GM21447 (cell line): Measurements from ENCODE around the gene IGFLR1.
A peak's percentile ranks its signal among the peaks of the same experiment; 100 is the strongest.
"Not testable (repeated sequence)": the region's sequence is repeated elsewhere in the genome, so short reads cannot be mapped to it uniquely, and the experiment has no call there.

Experiments used
- ATAC-seq: cut with Tn5 transposase; IDR thresholded peaks from one replicate; pipeline ENCODE4 v1.9.1; 2021; ENCODE audit not compliant: unreplicated experiment

The IGFLR1 gene

DNA sequence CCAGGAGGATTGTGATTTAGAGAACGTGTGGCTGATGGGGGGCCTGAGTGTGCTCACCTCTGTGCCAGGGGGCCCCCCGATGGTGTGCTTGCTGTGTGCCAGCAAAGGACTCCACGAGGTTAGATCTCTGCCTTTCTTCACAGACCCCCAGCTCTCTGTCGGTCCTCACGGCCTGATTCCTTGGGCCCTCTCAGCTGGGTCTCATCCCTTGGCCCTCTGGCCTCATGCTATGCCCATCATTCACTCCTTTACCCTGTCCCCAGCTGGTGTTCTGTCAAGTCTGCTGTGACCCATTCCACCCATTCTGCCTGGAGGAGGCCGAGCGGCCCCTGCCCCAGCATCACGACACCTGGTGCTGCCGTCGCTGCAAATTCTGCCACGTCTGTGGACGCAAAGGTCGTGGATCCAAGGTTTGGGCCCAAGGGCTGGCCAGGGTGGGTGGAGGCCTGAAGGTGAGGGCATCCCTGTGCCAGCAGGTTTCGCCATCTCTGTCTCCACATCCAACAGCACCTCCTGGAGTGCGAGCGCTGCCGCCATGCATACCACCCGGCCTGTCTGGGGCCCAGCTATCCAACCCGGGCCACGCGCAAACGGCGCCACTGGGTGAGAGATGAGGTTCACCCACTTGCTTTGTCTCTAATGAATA lies 16.9 kb downstream of the IGFLR1 start:
- ATAC-seq: no peak

DNA sequence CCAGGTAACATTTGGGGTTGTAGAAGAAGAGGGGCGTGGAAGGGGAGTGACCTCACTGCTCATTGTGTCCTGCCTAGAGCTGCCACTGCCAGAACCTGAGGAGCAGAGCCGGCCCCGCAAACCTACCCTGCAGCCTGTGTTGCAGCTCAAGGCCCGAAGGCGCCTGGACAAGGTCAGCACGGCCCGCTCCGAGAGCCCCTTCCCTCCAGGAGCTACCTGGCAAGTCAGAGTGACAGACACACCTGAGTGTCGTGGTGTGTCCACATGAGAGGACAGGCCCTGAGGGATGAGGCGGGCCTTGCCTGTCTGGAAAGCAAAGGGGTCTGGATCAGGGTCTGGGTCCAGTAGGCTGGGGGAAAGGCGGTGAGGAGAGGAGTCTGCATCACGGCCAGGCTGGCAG lies 17.7 kb downstream of the IGFLR1 start:
- ATAC-seq: no peak

DNA sequence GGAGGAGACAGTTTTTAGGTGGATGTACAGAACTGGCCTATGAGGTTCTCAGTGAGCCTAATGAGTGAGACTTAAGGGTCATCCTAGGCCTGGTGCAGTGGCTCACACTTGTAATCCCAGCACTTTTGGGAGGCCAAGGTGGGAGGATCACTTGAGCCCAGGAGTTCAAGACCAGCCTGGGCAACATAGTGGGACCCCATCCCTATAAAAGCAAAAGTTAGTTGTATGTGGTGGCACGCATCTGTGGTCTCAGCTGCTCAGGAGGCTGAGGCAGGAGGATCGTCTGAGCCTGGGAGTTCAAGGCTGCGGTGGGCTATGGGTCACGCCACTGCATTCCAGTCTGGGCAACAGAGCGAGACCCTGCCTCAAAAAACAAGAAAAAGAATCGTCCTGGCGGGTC lies 18.1 kb downstream of the IGFLR1 start:
- not testable (repeated sequence) for ATAC-seq

DNA sequence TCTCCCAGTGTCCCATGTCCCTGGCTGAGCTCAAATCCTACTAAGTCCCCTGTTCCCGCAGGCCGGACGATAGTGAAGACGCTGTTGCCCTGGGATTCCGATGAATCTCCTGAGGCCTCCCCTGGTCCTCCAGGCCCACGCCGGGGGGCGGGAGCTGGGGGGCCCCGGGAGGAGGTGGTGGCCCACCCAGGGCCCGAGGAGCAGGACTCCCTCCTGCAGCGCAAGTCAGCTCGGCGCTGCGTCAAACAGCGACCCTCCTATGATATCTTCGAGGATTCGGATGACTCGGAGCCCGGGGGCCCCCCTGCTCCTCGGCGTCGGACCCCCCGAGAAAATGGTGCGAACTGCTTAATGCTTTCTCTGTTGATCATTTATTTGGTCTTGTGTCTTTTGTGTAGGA lies 18.6 kb downstream of the IGFLR1 start:
- no peak for ATAC-seq

DNA sequence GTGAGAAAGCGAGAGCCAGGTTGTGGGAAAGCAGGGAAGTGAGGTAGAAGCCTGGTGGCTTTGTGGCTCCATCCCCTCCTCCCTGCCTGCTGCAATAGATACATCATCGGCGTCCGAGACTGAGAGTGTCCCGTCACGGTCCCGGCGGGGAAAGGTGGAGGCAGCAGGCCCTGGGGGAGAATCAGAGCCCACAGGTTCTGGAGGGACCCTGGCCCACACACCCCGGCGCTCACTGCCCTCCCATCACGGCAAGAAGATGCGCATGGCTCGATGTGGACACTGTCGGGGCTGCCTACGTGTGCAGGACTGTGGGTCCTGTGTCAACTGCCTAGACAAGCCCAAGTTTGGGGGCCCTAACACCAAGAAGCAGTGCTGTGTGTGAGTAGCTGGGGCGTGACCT lies 19.4 kb downstream of the IGFLR1 start:
- ATAC-seq: no peak

DNA sequence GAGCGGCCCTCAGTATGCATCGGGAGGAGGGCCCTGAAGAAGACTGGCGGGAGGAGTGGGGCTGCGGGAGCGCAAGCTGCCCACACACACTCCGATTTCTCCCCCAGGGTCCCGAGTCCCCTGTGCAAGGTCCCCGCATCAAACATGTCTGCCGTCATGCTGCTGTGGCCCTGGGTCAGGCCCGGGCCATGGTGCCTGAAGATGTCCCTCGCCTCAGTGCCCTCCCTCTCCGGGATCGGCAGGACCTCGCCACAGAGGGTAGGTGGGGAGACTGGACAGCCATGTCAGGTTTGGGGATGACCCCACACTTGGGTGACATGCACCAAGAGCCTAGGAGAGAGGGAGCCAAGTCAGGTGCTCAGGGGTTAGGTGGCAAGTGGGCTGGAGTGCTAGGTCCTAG lies 19.8 kb downstream of the IGFLR1 start:
- no peak for ATAC-seq

DNA sequence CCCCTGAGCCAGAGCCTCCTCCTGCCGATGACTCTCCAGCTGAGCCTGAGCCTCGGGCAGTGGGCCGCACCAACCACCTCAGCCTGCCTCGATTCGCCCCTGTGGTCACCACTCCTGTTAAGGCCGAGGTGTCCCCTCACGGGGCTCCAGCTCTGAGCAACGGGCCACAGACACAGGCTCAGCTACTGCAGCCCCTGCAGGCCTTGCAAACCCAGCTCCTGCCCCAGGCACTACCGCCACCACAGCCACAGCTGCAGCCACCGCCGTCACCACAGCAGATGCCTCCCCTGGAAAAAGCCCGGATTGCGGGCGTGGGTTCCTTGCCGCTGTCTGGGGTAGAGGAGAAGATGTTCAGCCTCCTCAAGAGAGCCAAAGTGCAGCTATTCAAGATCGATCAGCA lies 20.9 kb downstream of the IGFLR1 start:
- ATAC-seq: no peak

DNA sequence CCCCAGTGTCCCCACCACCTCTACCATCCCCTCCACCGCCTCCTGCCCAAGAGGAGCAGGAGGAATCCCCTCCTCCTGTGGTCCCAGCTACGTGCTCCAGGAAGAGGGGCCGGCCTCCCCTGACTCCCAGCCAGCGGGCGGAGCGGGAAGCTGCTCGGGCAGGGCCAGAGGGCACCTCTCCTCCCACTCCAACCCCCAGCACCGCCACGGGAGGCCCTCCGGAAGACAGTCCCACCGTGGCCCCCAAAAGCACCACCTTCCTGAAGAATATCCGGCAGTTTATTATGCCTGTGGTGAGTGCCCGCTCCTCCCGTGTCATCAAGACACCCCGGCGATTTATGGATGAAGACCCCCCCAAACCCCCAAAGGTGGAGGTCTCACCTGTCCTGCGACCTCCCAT lies 21.6 kb downstream of the IGFLR1 start:
- ATAC-seq: no peak

DNA sequence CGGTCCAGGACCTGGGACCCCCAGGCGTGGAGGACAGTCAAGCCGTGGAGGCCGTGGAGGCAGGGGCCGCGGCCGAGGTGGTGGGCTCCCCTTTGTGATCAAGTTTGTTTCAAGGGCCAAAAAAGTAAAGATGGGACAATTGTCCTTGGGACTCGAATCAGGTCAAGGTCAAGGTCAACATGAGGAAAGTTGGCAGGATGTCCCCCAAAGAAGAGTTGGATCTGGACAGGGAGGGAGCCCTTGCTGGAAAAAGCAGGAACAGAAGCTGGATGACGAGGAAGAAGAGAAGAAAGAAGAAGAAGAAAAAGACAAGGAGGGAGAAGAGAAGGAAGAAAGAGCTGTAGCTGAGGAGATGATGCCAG lies 22.1 kb downstream of the IGFLR1 start:
- no peak for ATAC-seq

DNA sequence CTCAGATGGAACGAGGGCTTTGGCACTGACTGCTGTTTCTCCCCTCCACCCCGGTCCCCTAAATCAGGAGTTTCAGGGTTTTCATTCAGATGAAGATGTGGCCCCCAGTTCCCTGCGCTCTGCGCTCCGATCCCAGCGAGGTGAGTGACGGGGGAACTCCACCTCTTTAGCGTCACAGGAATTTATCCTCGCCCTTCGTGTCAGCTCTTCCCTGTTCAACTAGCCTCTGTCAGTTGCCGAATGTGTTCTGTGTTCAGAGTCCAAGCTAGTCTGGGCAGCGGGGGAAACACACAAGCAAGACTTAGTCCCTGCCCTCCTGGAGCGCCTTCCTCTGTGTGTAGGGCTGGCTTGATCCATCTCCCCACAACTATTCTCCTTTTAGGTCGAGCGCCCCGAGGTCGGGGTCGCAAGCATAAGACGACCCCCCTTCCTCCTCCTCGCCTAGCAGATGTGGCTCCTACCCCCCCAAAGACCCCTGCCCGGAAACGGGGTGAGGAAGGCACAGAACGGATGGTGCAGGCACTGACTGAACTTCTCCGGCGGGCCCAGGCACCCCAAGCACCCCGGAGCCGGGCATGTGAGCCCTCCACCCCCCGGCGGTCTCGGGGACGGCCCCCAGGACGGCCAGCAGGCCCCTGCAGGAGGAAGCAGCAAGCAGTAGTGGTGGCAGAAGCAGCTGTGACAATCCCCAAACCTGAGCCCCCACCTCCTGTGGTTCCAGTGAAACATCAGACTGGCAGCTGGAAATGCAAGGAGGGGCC lies 22.7 kb downstream of the IGFLR1 start:
- no peak for ATAC-seq

DNA sequence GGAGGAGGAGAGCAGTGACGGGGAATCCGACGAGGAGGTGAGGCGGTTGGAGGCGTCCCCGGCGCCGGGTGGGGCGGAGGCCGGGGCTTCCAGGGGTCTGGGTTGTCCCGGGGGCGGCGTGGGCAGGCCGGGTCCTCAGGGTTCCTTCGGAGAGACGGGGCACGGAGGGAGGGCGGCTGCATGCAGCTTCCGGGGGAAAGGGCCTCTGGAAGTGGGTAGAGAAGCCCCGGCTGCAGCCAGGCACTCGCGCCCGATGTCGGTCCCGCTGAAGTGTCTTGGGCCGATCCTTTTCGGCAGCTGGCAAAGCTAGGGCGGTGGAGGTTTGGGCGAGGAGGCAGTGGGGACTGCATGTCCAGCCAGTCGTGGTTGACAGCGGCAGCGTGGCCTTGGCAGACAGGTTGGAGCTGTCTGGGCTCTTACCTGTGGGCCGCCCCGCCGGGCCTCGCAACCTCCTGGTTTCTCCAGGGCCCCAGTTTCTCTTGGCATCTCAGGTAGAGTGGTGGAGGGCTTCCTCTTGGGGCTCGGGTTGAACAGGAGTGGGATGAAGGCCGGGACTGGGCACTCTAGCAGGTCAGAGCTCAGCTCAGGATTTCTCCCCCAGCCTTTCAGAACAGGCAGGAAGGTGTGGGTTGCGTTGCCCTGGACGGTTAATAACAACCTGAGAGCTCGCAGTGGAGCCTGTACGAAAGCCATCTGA lies 23.8 kb downstream of the IGFLR1 start:
- no peak for ATAC-seq

DNA sequence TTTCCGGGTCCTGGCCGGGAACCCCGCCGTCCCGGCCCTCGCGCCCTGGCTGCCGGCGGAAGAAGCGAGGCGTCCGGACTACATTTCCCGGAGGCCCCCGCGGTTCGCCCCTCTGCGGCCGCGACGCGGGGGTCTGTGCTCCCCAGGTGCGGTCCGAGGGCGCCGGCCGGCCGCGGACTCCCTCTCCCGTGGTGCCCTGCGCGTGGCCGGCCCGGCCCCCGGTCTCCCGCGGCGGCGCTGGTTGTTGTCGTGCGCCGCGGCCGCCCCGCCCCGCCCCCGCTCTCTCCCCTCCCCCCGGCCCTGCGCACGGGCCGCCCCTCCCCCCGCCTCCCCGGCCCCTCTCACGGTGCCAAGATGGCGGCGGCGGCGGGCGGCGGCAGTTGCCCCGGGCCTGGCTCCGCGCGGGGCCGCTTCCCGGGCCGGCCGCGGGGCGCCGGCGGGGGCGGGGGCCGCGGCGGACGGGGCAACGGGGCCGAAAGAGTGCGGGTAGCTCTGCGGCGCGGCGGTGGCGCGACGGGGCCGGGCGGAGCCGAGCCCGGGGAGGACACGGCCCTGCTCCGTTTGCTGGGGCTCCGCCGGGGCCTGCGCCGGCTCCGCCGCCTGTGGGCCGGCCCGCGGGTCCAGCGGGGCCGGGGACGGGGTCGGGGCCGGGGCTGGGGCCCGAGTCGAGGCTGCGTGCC lies 24.4 kb downstream of the IGFLR1 start, which contains the start of gene KMT2B:
Gene KMT2B, plus strand, starts transcription at position 339 of the 680 bp plus-strand sequence. Its CDS starts 16 bp downstream, at position 355.
- ATAC-seq: no peak

DNA sequence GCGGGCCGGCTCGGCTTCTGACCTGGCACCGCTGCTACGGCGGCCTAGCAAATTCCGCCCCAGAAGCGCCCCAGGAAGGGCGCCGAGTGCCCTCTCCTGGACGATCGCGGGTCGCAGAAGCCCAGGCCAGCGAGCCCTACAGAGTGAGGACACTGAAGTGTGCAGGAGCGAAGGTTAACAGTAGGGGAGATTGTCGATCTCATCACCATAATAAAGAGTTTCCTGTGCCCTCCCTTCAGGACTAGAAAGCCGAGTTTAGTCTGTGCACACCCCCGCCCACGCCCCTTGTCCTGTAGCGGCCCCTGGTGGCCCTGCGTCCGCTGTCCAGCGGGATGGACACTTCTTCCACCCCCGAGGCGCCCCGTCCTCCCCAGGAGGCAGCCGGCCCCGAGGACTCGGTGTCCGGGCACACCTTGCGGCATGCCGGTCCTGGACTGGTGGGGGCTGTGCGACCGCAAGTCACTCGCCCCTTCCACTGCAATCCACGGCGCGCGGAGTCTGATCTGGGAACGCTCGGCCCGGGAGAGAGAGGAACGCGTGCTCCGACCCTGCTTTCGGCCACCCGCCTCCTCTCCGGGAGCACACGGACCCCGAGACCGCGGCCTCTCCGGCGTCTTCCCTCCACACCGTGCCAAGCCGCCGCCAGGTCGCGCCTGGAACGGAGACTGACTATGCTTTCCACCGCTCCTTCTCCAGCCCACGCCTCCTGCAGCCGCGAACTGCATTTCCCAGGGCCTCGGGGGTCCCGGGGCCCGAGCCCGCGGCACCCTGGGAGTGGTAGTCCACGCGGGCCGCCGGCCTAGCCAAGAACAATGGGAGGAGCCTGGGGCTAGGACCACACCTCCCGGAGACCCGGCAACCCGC lies 25.2 kb downstream of the IGFLR1 start:
- ATAC-seq: peak; percentile 44

DNA sequence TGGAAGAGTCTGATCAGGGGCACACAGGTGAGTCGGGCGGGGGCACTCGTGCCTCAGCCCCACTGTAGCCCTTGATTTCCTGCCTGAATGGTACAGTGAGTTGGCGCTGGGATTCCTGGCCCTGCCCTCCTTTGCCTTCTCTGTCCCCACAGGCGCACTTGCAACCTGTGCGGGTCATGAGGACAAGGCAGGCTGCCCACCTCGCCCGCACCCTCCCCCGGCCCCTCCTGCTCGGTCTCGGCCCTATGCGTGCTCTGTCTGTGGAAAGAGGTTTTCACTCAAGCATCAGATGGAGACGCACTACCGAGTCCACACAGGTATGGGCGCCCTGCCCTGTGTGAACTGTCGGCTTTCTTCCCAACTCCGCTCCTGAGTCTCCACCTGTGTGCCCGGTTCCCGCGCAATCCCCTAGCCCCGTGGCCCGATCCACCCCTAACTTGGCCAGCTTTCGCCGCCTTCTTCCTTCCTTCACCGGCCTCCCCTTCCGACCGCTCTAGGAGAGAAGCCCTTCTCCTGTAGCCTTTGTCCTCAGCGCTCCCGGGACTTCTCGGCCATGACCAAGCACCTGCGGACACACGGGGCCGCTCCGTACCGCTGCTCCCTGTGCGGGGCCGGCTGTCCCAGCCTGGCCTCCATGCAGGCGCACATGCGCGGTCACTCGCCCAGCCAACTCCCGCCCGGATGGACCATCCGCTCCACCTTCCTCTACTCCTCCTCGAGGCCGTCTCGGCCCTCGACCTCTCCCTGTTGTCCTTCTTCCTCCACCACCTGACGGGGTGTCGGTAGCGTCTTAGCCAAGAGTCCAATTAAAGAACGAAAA lies 26.1 kb downstream of the IGFLR1 start:
- ATAC-seq: no peak

DNA sequence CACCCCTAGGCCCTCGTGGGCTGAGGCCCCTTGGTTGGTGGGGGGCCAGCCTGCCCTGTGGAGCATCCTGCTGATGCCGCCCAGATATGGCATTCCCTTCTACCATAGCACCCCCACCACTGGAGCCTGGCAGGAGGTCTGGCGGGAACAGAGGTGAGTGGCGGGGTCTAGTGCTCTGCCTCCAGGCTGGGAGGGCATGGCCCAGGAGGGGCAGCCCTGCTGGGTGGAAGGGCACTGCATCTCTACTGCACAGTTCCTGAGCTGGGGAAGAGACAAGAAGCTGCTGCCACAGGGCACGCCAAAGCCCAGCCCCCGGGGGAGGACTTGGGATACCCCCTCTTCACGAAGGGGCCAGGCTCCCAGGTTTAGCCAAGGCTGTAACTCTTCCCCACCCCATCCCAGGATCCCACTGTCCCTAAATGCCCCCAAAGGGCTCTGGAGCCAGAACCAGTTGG lies 26.9 kb downstream of the IGFLR1 start:
- no peak for ATAC-seq

DNA sequence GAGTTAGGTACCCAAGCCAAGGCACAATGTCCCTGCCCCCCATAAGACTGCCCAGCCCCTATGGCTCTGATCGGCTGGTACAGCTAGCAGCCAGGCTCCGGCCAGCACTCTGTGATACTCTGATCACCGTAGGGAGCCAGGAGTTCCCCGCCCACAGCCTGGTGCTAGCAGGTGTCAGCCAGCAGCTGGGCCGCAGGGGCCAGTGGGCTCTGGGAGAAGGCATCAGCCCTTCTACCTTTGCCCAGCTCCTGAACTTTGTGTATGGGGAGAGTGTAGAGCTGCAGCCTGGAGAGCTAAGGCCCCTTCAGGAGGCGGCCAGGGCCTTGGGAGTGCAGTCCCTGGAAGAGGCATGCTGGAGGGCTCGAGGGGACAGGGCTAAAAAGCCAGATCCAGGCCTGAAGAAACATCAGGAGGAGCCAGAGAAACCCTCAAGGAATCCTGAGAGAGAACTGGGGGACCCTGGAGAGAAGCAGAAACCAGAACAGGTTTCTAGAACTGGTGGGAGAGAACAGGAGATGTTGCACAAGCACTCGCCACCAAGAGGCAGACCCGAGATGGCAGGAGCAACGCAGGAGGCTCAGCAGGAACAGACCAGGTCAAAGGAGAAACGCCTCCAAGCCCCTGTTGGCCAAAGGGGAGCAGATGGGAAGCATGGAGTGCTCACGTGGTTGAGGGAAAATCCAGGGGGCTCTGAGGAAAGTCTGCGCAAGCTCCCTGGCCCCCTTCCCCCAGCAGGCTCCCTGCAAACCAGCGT lies 27.5 kb downstream of the IGFLR1 start:
- ATAC-seq: no peak

DNA sequence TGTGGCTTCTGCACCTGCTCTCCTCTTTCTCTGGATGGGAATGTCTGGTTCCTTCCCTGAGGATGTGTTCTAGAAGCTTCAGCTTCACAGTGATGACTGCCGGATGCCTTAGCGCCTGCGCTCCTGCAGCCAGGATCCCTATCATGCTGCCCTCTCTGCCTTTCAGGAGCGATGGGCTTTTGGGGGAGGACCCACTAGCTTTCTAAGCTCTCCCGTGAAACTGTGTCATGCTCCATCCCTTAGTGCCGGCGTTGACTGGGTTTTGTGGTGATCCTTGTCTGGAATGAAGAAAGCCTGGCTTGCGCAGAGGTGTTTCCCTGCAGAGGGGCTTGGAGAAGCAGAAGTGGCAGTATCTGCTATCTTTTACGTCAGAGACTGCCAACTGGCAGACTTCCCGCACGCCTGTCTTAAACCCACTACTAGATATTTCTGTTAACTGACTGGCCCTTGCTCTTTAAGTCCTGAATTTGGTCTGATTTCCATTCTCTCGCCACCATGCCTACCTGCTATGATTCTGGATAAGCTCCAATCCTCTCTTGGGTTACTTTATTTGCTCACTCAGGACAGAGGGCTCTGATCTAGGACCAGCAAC lies 28.3 kb downstream of the IGFLR1 start:
- no peak for ATAC-seq

DNA sequence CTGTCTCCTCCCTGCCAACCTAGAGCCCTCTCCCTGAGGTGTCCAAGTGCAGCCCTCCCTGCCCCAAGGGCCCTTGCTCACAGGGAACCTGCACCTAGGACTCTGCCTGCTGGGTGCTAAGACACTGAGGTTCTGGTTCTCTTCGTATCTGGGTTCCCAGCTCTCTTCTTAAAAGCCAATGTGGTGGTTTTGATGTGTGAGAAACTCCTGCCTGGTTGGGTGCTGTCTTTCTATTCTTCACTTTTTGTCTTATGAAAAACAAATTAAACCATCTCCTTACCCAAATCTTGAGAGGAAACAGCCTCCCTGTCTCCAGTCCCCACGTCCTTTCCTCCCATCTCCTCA lies 28.8 kb downstream of the IGFLR1 start:
- ATAC-seq: no peak
